GM18519 (cell line): ENCODE measurements around the gene KRTAP5-5.
"Not testable (repeated sequence)": the region's sequence is repeated elsewhere in the genome, so short reads cannot be mapped to it uniquely, and the experiment has no call there.

Source experiments
- ATAC-seq: cut with Tn5 transposase; IDR thresholded peaks from one replicate; pipeline ENCODE4 v1.9.1; 2021; ENCODE audit warnings: mild to moderate bottlenecking, moderate library complexity; ENCODE audit not compliant: unreplicated experiment, low FRiP score

The KRTAP5-5 gene

GRCh38 chr11:1654388-1655167, 25.0 kb downstream of the KRTAP5-5 start:
- no peak for ATAC-seq

DNA sequence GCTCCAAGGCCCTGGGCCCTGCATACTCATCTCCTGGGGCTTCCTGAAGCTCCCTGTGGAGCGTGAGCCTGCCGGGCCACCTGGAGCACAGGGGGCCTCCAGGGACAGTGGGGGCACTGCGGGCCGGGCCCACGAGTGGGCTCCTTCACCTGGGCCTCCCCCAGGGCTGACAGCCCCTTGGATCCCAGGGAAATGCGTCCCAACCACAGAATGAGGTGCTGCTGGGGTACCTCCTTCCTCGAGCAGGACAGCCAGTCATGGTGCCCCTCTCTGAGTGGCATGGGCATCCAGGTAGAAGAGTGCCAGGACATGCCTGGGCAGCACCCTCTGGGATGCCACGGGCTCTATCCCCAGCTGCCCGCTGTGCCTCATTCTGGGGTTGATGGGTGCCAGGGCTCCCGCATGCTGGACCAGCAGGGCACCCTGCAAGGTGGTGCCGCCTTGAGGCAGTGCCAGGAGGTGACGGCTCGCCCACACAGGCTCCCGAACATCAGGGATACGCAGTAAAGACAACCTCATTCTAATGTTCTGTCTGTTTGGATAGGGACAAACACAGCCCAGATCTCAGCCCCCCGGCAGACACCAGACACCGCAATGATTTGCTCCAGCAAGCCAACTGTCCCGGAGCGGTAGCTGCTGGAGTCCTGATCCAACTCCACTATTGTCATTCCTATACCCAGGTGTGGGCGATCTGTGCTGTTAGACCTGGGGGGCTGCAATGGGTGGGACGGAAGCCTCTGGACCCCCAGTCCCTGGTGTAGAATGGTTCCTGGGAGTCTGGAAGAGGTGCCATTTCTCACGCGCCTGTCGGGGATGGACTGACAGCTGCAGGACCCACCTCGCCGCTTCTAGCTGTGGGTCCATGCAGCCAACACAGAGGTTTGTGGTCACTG, 25.8 kb downstream of the KRTAP5-5 start:
- no peak for ATAC-seq

- no peak for ATAC-seq
Observed at GRCh38 chr11:1656061-1656441, 26.5 kb downstream of the KRTAP5-5 start.

DNA sequence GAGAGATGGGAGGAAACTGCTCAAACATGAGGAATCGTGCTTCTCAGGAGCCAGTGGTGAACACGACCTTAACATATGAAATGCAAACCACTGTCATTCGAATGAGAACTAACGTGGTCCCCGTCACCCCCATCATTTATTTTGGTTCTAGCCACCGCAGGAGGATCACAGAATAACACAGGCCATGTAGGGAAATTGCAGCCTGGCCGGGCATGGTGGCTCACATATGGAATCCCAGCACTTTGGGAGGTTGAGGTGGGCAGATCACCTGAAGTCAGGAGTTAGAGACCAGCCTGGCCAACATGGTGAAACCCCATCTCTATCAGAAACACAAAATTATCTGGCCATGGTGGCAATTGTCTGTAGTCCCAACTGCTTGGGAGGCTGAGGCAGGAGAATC, 27.1 kb downstream of the KRTAP5-5 start:
- no peak for ATAC-seq

GRCh38 chr11:1659506-1659905, 29.9 kb downstream of the KRTAP5-5 start:
- ATAC-seq: no peak

DNA sequence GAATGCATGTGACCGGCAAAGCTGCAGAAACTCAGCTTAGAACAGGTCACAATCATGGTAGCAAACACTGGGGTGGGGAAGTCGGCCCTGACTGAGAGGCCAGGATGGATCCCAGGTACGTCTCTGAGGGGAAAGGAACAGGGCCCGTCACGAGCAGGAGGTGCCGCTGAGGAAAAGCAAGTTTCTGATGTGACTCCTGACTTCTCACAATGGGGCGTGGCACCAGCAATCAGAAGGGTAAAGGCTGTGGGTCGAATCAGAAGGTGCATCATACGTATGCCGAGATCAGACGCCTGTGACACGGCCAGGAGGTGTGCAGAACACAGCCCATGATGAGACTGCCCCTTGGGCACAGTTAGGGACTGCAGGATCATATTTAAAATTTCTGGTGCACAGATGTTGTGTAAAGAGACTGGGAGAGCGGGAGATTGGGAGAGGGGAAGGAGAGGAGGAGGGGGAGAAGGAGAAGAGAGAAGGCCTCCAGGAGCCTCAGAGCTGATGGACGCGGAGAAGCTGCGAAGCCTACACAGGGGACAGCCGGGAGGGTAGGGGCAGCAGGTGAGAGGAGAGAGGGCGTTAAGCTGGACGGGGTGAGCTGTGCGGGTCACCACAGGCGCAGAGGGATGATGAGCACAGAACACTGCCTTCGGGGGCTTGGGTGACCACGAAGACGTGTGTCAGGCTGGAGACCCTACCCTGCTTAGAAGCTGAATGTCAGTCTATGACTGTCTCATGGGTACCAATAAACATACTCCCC, 30.7 kb downstream of the KRTAP5-5 start:
- no peak for ATAC-seq

GRCh38 chr11:1661454-1662269, 32.1 kb downstream of the KRTAP5-5 start:
- ATAC-seq: not testable (repeated sequence)

GRCh38 chr11:1662699-1663283, 33.2 kb downstream of the KRTAP5-5 start:
- not testable (repeated sequence) for ATAC-seq

DNA sequence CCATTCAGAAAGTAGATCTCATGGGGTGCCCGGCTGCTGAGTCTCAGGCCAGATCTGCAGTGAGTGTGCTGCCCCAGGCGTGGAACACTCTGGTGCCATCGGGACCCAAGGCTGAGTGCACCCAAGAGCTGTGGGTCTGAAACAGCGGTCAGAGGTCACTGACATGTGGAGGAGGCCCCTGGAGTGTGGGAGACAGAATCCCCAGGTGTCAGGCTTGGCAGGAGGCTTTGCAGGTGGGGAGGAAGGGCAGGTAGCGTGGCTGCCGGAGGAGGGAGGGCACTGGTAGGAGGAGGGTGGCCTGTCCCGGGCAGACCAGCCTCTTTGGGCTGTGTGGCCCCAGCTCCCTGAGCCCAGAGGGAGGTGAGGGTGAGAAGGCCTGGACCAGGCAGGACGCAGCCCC, 35.7 kb downstream of the KRTAP5-5 start:
- ATAC-seq: no peak

DNA sequence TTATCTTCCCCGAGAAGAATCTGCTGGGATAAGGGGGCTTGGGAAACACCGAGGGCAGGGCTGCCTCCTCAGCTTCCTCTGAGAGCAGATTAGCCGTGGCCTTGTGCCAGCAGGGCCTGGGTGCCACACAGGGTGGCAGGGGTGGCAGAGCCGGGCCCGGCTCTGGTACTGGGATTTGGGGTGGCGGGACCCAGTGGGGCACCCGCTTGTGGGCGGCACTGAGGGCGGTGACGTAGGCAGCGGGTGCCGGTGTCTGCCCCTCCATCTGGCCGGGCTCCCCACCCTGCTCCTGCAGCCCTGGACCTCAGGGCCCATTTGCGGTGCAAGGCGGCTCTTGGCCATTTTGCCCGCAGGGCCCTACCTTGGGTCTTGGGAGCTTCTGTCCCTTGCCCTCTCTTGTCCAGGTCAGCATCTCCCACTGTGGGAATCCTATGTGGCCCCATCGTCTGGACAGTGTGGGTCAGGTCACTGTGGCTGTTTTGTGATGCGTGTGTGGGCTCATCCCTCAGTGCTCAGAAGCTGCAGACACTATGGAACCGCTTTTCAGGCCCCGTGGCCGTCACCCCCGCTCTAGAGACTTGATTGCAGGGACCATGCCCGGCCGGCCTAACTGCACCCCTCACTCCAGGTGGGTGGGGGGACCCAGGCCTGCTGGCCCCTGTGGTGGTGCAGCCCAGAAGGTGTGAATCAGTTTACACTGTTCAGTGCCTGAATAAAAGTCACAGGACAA, 37.7 kb downstream of the KRTAP5-5 start:
- ATAC-seq: no peak

DNA sequence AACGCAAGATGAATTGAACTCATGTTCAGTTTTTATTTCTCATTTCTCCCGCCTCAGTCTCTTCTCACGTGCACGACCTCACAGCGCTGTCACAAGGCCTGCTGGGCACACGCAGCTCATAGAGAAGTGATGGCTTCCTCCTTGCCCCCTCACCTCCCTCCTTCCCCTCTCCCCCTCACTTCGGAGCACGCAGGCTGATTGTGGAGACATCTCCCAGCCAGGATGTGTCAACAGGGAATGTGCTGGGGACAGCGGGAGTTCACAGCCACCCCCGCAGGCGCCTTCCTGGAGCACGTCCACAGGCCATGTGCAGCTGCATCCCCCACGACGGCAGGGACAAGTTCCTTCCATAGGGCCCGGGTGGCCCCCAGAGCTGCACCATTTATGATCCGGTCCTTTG, 38.3 kb downstream of the KRTAP5-5 start:
- no peak for ATAC-seq

GRCh38 chr11:1668911-1669473, 39.4 kb downstream of the KRTAP5-5 start:
- no peak for ATAC-seq

DNA sequence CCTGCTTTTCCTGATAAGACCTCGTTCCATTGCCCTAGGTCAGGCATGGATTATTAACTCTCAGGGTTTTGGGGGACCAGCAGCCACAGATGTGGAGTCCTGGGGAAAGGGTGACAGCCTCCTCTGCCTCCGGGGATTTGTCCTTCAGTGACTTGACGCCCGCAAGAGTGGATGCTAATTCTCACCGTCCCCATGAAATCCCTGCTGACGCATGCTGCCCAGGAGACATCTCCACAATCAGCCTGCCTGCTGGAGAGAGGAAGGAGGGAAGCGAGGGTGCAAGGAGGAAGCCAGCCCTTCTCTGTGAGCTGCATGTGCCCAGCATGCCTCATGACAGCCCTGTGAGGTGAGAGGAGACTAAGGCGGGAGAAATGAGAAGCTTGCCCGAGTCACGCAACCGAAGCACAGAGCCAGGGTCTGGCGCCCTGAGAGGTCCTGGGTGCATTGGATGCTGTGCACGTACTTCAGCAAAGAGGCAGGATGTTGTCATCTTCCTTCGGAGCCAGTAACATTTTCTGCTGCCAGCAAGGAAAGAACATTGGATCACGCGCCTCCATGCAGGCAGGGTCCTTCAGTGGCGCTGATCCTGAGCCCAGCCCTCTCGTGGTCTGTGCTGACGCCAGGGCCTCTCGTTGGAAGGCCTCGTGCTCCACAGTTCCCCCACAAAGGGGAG, 40.1 kb downstream of the KRTAP5-5 start:
- no peak for ATAC-seq

DNA sequence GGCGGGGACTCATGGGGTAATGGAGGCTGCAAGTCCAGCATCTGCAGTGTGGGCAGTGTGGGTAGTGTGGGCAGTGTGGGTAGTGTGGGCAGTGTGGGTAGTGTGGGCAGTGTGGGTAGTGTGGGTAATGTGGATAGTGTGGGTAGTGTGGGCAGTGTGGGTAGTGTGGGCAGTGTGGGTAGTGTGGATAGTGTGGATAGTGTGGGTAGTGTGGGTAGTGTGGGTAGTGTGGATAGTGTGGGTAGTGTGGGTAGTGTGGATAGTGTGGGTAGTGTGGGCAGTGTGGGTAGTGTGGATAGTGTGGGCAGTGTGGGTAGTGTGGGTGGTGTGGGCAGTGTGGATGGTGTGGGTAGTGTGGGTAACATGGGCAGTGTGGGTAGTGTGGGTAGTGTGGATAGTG, 40.9 kb downstream of the KRTAP5-5 start:
- not testable (repeated sequence) for ATAC-seq

GRCh38 chr11:1670905-1671371, 41.4 kb downstream of the KRTAP5-5 start:
- ATAC-seq: no peak

GRCh38 chr11:1671658-1672057, 42.1 kb downstream of the KRTAP5-5 start:
- no peak for ATAC-seq

GRCh38 chr11:1672613-1673350, 43.2 kb downstream of the KRTAP5-5 start:
- no peak for ATAC-seq
